H1 (cell line): ENCODE measurements around the gene CLEC16A.

Experiments used
- FOSL1 ChIP-seq: IDR thresholded peaks from 2 replicates; pipeline ENCODE4 v1.6.1; 2011; ENCODE audit warnings: mild to moderate bottlenecking, low read depth, low read length, moderate library complexity; ENCODE audit not compliant: insufficient read depth
- GTF2F1 ChIP-seq: IDR thresholded peaks from 2 replicates; pipeline ENCODE4 v1.6.1; 2012; ENCODE audit warnings: low read depth, low read length, improper control_type of control experiment, borderline replicate concordance
- HDAC2 ChIP-seq, 2 experiments: fragments of 300-600 bp in 1 of 2; sonication (generic) in 1 of 2; IDR thresholded peaks; 2 replicates each; pipeline ENCODE4 v1.6.1; 2011 to 2012; ENCODE audit warnings: low read depth in 2 of 2, low read length in 2 of 2, mild to moderate bottlenecking in 2 of 2, moderate library complexity in 2 of 2, borderline replicate concordance in 1 of 2, inconsistent platforms in 1 of 2
- POLR2A ChIP-seq, 2 experiments: IDR thresholded peaks; 1 replicate in 1 of 2; 2 replicates in 1 of 2; pipeline ENCODE4 v1.6.1; 2011; ENCODE audit warnings: low read depth in 2 of 2, low read length in 2 of 2, mild to moderate bottlenecking in 2 of 2; ENCODE audit errors: control extremely low read depth in 1 of 2
- POLR2AphosphoS5 ChIP-seq: IDR thresholded peaks from 2 replicates; pipeline ENCODE4 v1.6.1; 2011; ENCODE audit warnings: low read depth, low read length
- SUZ12 ChIP-seq: fragments of 200-600 bp; sonication (generic); IDR thresholded peaks from 2 replicates; pipeline ENCODE4 v1.6.1; 2012; ENCODE audit warnings: mild to moderate bottlenecking, inconsistent platforms, low read length, moderate library complexity, mixed read lengths
- TBP ChIP-seq: IDR thresholded peaks from 2 replicates; pipeline ENCODE4 v1.6.1; 2011; ENCODE audit warnings: low read depth, low read length, improper control_type of control experiment
- TCF12 ChIP-seq: IDR thresholded peaks from 2 replicates; pipeline ENCODE4 v1.6.1; 2011; ENCODE audit warnings: low read depth, mild to moderate bottlenecking, low read length
- TF ChIP-seq, protein P1 (sequence below), 3 experiments: IDR thresholded peaks; 1 replicate in 2 of 3; 2 replicates in 1 of 3; pipeline versions ENCODE4 v1.5.1 to v1.6.1; 2011; ENCODE audit warnings: low read length in 3 of 3, mild to moderate bottlenecking in 3 of 3, inconsistent platforms in 2 of 3, low read depth in 1 of 3, moderate library complexity in 1 of 3; ENCODE audit not compliant: insufficient read depth in 1 of 3; ENCODE audit errors: control extremely low read depth in 1 of 3

DNA sequence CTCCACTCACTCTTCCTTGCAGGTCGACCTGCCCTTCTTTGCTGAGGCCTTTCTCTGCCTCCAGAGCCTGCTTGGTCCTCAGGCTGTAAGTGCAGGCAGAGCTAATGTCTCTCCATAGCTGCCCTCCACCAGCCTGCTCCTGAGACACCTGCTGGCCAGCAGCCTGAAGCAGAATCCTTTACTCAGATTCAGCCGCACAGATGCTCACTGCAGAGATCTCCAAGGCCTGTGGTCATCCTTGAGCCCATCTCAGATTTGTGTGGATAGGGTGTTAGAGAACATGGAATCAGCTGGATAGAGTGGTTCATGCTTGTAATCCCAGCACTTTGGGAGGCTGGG, 13.6 kb upstream of the CLEC16A start:
- TF ChIP-seq, protein P1, sequence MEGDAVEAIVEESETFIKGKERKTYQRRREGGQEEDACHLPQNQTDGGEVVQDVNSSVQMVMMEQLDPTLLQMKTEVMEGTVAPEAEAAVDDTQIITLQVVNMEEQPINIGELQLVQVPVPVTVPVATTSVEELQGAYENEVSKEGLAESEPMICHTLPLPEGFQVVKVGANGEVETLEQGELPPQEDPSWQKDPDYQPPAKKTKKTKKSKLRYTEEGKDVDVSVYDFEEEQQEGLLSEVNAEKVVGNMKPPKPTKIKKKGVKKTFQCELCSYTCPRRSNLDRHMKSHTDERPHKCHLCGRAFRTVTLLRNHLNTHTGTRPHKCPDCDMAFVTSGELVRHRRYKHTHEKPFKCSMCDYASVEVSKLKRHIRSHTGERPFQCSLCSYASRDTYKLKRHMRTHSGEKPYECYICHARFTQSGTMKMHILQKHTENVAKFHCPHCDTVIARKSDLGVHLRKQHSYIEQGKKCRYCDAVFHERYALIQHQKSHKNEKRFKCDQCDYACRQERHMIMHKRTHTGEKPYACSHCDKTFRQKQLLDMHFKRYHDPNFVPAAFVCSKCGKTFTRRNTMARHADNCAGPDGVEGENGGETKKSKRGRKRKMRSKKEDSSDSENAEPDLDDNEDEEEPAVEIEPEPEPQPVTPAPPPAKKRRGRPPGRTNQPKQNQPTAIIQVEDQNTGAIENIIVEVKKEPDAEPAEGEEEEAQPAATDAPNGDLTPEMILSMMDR (IDR thresholded peaks at IDR 0.05; ENCODE audit: control extremely low read depth in 1 of 3, insufficient read depth in 1 of 3, low read depth in 1 of 3, low read length in 3 of 3): peak in 2 of 3 experiments; percentile 26 to 36; a peak in 3 of 4 replicates
- TF ChIP-seq FOSL1 (no peak), POLR2AphosphoS5 (no peak), GTF2F1 (no peak), HDAC2 (IDR thresholded peaks at IDR 0.05; ENCODE audit: borderline replicate concordance in 1 of 2, low read depth in 2 of 2, low read length in 2 of 2) (no peak), POLR2A (IDR thresholded peaks at IDR 0.05; ENCODE audit: control extremely low read depth in 1 of 2, low read depth in 2 of 2, low read length in 2 of 2) (no peak), TBP (no peak), TCF12 (no peak), SUZ12 (no peak)
